ENCODE results near the gene SS18L1.

Gene SS18L1

DNA sequence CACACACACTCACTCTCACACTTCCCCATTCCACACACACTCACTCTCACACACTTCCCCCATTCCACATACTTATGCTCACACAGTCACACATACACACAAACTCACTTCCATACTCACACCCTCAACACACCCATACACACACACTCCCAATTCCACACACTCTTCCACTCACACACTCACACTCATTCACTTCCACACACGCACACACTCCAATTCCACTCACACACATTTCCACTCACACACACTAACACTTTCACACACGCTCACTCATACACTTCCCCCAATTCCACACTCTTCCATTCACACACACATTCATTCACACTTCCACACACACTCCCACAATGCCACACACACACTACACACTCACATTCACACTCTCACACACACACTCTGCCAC is 86.7 kb downstream of the SS18L1 start:
- no peak for DNase-seq

DNA sequence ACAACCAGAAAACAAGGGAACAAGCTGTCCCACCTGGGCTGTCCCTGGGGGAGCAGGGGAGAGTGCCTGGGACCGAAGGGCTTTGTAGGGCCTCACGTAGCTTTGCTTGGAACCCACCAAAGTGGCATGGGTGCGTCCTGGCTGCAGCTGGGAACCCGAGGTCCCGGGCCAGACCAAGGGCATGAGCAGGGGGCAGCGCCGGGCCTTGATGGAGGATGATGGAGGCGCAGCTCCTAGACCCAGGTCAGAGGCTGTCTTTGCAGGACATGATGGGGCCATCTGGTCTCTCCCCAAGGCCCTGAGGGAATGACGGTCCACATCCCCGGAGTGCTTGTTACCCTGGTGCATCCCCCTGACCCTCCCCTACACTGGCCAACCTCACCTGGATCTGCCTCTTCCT is 87.1 kb downstream of the SS18L1 start:
- DNase-seq, result no peak

DNA sequence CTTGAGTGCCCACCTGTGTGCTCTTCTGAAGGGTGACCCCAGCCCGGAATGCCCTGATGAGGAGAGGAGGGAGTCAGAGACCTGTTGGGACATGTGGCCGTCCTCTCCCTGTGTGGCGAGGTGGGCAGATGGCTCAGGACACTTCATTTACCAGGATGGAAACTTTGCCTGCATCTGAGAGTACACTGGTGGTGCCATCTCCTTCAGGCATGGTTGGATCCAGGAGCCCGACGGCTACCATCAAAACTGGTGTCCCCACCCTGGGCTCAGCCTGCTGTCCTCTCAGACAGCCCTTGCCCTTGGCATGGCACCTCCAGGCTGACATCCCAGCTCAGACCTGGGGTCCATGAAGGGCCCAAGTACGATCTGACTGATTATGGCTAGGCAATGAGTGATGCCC is 87.7 kb downstream of the SS18L1 start:
- no peak for DNase-seq
